HEK293 (cell line): ENCODE data around the gene SPINT2.

Experiments used
- BCL11B ChIP-seq: fragments of 450-650 bp; formaldehyde crosslinking; IDR thresholded peaks from 2 replicates; pipeline ENCODE4 v1.5.1; 2016; ENCODE audit warnings: low read depth, missing biosample characterization, missing genetic modification characterization
- EGR2 ChIP-seq: fragments of 450-650 bp; formaldehyde crosslinking; IDR thresholded peaks from 2 replicates; pipeline ENCODE4 v1.5.1; 2016; ENCODE audit warnings: low read depth, missing biosample characterization, missing genetic modification characterization
- FEZF1 ChIP-seq: fragments of 450-650 bp; formaldehyde crosslinking; IDR thresholded peaks from 2 replicates; pipeline ENCODE4 v1.5.1; 2016; ENCODE audit warnings: missing biosample characterization, missing genetic modification characterization
- GLI4 ChIP-seq: fragments of 450-650 bp; formaldehyde crosslinking; IDR thresholded peaks from 2 replicates; pipeline ENCODE4 v1.5.1; 2016; ENCODE audit warnings: missing biosample characterization, missing genetic modification characterization
- GLIS1 ChIP-seq: fragments of 450-650 bp; formaldehyde crosslinking; IDR thresholded peaks from 2 replicates; pipeline ENCODE4 v1.5.1; 2016; ENCODE audit warnings: missing biosample characterization, missing genetic modification characterization
- IKZF3 ChIP-seq: fragments of 450-650 bp; IDR thresholded peaks from 2 replicates; pipeline ENCODE4 v1.5.0; 2018; ENCODE audit warnings: missing biosample characterization, mild to moderate bottlenecking, missing genetic modification characterization, moderate library complexity
- KLF10 ChIP-seq: fragments of 450-650 bp; IDR thresholded peaks from 2 replicates; pipeline ENCODE4 v1.5.1; 2018; ENCODE audit warnings: missing biosample characterization, mild to moderate bottlenecking, missing genetic modification characterization
- KLF7 ChIP-seq: fragments of 450-650 bp; formaldehyde crosslinking; IDR thresholded peaks from 2 replicates; pipeline ENCODE4 v1.5.1; 2016; ENCODE audit warnings: missing biosample characterization, missing genetic modification characterization, borderline replicate concordance
- MEIS1 ChIP-seq: sonication (generic); formaldehyde crosslinking; IDR thresholded peaks from 2 replicates; pipeline ENCODE4 v1.8.1; 2022; ENCODE audit warnings: missing genetic modification reagents, mild to moderate bottlenecking, borderline replicate concordance
- MYNN ChIP-seq: fragments of 450-650 bp; formaldehyde crosslinking; IDR thresholded peaks from 2 replicates; pipeline ENCODE4 v1.5.1; 2016; ENCODE audit warnings: missing biosample characterization, missing genetic modification characterization, borderline replicate concordance
- MZF1 ChIP-seq: fragments of 450-650 bp; formaldehyde crosslinking; IDR thresholded peaks from 2 replicates; pipeline ENCODE4 v1.5.1; 2017; ENCODE audit warnings: missing biosample characterization, missing genetic modification characterization, borderline replicate concordance
- REPIN1 ChIP-seq: fragments of 450-650 bp; formaldehyde crosslinking; IDR thresholded peaks from 2 replicates; pipeline ENCODE4 v1.5.1; 2017; ENCODE audit warnings: missing biosample characterization, missing genetic modification characterization, low read depth
- SCRT1 ChIP-seq: fragments of 450-650 bp; formaldehyde crosslinking; IDR thresholded peaks from 2 replicates; pipeline ENCODE4 v1.5.1; 2016; ENCODE audit warnings: missing biosample characterization, missing genetic modification characterization, borderline replicate concordance
- ZBTB21 ChIP-seq: fragments of 450-650 bp; formaldehyde crosslinking; IDR thresholded peaks from 2 replicates; pipeline ENCODE4 v1.5.1; 2017; ENCODE audit warnings: missing biosample characterization, missing genetic modification characterization
- ZNF114 ChIP-seq: fragments of 450-650 bp; formaldehyde crosslinking; IDR thresholded peaks from 2 replicates; pipeline ENCODE4 v1.5.0; 2017; ENCODE audit warnings: missing biosample characterization, missing genetic modification characterization
- ZNF133 ChIP-seq: fragments of 450-650 bp; formaldehyde crosslinking; IDR thresholded peaks from 2 replicates; pipeline ENCODE4 v1.5.1; 2016; ENCODE audit warnings: missing biosample characterization, missing genetic modification characterization
- ZNF155 ChIP-seq: fragments of 450-650 bp; formaldehyde crosslinking; IDR thresholded peaks from 2 replicates; pipeline ENCODE4 v1.5.1; 2016; ENCODE audit warnings: missing biosample characterization, missing genetic modification characterization
- ZNF16 ChIP-seq: fragments of 450-650 bp; formaldehyde crosslinking; IDR thresholded peaks from 2 replicates; pipeline ENCODE4 v1.5.1; 2016; ENCODE audit warnings: low read depth, missing biosample characterization, missing genetic modification characterization
- ZNF169 ChIP-seq: fragments of 450-650 bp; formaldehyde crosslinking; IDR thresholded peaks from 2 replicates; pipeline ENCODE4 v1.5.1; 2016; ENCODE audit warnings: missing biosample characterization, missing genetic modification characterization
- ZNF19 ChIP-seq: fragments of 450-650 bp; formaldehyde crosslinking; IDR thresholded peaks from 2 replicates; pipeline ENCODE4; 2016; ENCODE audit warnings: missing biosample characterization, missing genetic modification characterization, low read depth
- ZNF2 ChIP-seq: fragments of 450-650 bp; formaldehyde crosslinking; IDR thresholded peaks from 2 replicates; pipeline ENCODE4 v1.5.1; 2016; ENCODE audit warnings: missing biosample characterization, missing genetic modification characterization
- ZNF239 ChIP-seq: fragments of 450-650 bp; formaldehyde crosslinking; IDR thresholded peaks from 2 replicates; pipeline ENCODE4 v1.5.1; 2016; ENCODE audit warnings: missing biosample characterization, missing genetic modification characterization
- ZNF292 ChIP-seq: fragments of 450-650 bp; formaldehyde crosslinking; IDR thresholded peaks from 2 replicates; pipeline ENCODE4 v1.5.1; 2016; ENCODE audit warnings: low read depth, missing biosample characterization, missing genetic modification characterization, borderline replicate concordance
- ZNF324 ChIP-seq: fragments of 450-650 bp; formaldehyde crosslinking; IDR thresholded peaks from 2 replicates; pipeline ENCODE4 v1.5.1; 2016; ENCODE audit warnings: missing biosample characterization, missing genetic modification characterization
- ZNF335 ChIP-seq: fragments of 450-650 bp; formaldehyde crosslinking; conservative IDR thresholded peaks from 2 replicates; pipeline ENCODE4 v1.5.1; 2016; ENCODE audit warnings: missing biosample characterization, missing genetic modification characterization
- ZNF366 ChIP-seq: fragments of 450-650 bp; formaldehyde crosslinking; conservative IDR thresholded peaks from 2 replicates; pipeline ENCODE4 v1.5.1; 2016; ENCODE audit warnings: missing biosample characterization, missing genetic modification characterization
- ZNF394 ChIP-seq: fragments of 450-650 bp; formaldehyde crosslinking; IDR thresholded peaks from 2 replicates; pipeline ENCODE4 v1.5.1; 2016; ENCODE audit warnings: missing biosample characterization, missing genetic modification characterization, mild to moderate bottlenecking, moderate library complexity, borderline replicate concordance
- ZNF433 ChIP-seq: fragments of 450-650 bp; formaldehyde crosslinking; IDR thresholded peaks from 2 replicates; pipeline ENCODE4 v1.5.1; 2016; ENCODE audit warnings: missing biosample characterization, missing genetic modification characterization, low read depth
- ZNF521 ChIP-seq: fragments of 450-650 bp; formaldehyde crosslinking; IDR thresholded peaks from 2 replicates; pipeline ENCODE4 v1.5.1; 2017; ENCODE audit warnings: missing biosample characterization, mild to moderate bottlenecking, missing genetic modification characterization
- ZNF585B ChIP-seq: fragments of 450-650 bp; formaldehyde crosslinking; IDR thresholded peaks from 2 replicates; pipeline ENCODE4 v1.5.1; 2016; ENCODE audit warnings: missing biosample characterization, missing genetic modification characterization
- ZNF624 ChIP-seq: fragments of 450-650 bp; formaldehyde crosslinking; IDR thresholded peaks from 2 replicates; pipeline ENCODE4 v1.5.1; 2017; ENCODE audit warnings: missing biosample characterization, missing genetic modification characterization
- ZNF654 ChIP-seq: fragments of 450-650 bp; formaldehyde crosslinking; IDR thresholded peaks from 2 replicates; pipeline ENCODE4 v1.5.1; 2016; ENCODE audit warnings: low read depth, missing biosample characterization, missing genetic modification characterization
- ZNF660 ChIP-seq: fragments of 450-650 bp; IDR thresholded peaks from 2 replicates; pipeline ENCODE4 v1.5.1; 2018; ENCODE audit warnings: missing biosample characterization, mild to moderate bottlenecking, missing genetic modification characterization
- ZNF664 ChIP-seq: fragments of 450-650 bp; formaldehyde crosslinking; IDR thresholded peaks from 2 replicates; pipeline ENCODE4 v1.5.1; 2016; ENCODE audit warnings: missing biosample characterization, missing genetic modification characterization
- ZNF677 ChIP-seq: fragments of 450-650 bp; IDR thresholded peaks from 2 replicates; pipeline ENCODE4 v1.5.0; 2018; ENCODE audit warnings: missing biosample characterization, mild to moderate bottlenecking, missing genetic modification characterization, moderate library complexity
- ZXDB ChIP-seq: fragments of 450-650 bp; formaldehyde crosslinking; IDR thresholded peaks from 2 replicates; pipeline ENCODE4 v1.5.1; 2016; ENCODE audit warnings: missing biosample characterization, missing genetic modification characterization
- TF ChIP-seq, protein P1 (sequence below): fragments of 450-650 bp; formaldehyde crosslinking; IDR thresholded peaks from 2 replicates; pipeline ENCODE4 v1.5.1; 2016; ENCODE audit warnings: missing biosample characterization, missing genetic modification characterization
- TF ChIP-seq, protein P2 (sequence below): fragments of 450-650 bp; formaldehyde crosslinking; IDR thresholded peaks from 2 replicates; pipeline ENCODE4 v1.5.1; 2016; ENCODE audit warnings: missing biosample characterization, missing genetic modification characterization
- TF ChIP-seq, protein P3 (sequence below): fragments of 450-650 bp; formaldehyde crosslinking; IDR thresholded peaks from 2 replicates; pipeline ENCODE4 v1.5.1; 2017; ENCODE audit warnings: missing biosample characterization, mild to moderate bottlenecking, missing genetic modification characterization, moderate library complexity
- TF ChIP-seq, protein P4 (sequence below): fragments of 450-650 bp; formaldehyde crosslinking; IDR thresholded peaks from 2 replicates; pipeline ENCODE4 v1.5.1; 2016; ENCODE audit warnings: missing biosample characterization, missing genetic modification characterization, low read depth

Gene SPINT2

DNA sequence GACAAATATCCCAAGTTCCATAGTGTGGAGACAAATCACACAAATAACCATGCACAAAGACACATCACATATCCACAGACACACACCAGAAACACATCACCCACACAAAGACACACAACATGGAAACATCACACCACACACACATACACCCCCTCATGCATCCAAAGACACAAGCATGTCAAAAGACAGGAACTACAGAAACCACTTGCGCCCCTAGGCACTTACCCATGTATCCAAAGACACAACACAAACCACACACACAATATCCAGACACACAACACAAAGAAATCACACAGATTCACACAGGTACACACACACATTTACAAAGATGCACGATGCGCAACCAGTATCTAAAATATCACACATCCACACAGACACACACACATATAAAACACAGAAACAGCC lies 41.3 kb upstream of the SPINT2 start (continued):
- TF ChIP-seq, protein P1, sequence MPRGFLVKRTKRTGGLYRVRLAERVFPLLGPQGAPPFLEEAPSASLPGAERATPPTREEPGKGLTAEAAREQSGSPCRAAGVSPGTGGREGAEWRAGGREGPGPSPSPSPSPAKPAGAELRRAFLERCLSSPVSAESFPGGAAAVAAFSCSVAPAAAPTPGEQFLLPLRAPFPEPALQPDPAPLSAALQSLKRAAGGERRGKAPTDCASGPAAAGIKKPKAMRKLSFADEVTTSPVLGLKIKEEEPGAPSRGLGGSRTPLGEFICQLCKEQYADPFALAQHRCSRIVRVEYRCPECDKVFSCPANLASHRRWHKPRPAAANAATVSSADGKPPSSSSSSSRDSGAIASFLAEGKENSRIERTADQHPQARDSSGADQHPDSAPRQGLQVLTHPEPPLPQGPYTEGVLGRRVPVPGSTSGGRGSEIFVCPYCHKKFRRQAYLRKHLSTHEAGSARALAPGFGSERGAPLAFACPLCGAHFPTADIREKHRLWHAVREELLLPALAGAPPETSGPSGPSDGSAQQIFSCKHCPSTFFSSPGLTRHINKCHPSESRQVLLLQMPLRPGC (tag by site-specific recombination): no peak; the same call in 1 of the 2 replicates
- TF ChIP-seq ZNF239 (tag by site-specific recombination) (no peak), KLF10 (no peak), ZNF16 (no peak), ZNF2 (peak; percentile 88; the same call in 1 of the 2 replicates), BCL11B (tag by site-specific recombination) (peak; percentile 61; the same call in 1 of the 2 replicates), ZNF335 (tag by site-specific recombination) (no peak), ZNF114 (tag by site-specific recombination) (no peak), KLF7 (tag by site-specific recombination) (no peak), ZNF19 (tag by site-specific recombination) (no peak), MYNN (no peak), EGR2 (tag by site-specific recombination) (peak; percentile 78), ZNF660 (no peak), ZNF292 (tag by site-specific recombination) (no peak), MEIS1 (no peak), MZF1 (tag by site-specific recombination) (no peak), ZNF155 (no peak), FEZF1 (tag by site-specific recombination) (no peak), ZNF677 (no peak), GLIS1 (tag by site-specific recombination) (no peak; the same call in 1 of the 2 replicates), IKZF3 (tag by site-specific recombination) (no peak), ZNF585B (tag by site-specific recombination) (no peak), ZBTB21 (tag by site-specific recombination) (peak; percentile 43), ZNF624 (tag by site-specific recombination) (no peak), ZNF366 (tag by site-specific recombination) (no peak), ZNF324 (tag by site-specific recombination) (no peak), ZNF521 (0 out of 2 replicates have a peak, but pooled peaks have one; percentile 44), ZNF433 (tag by site-specific recombination) (no peak), ZNF133 (tag by site-specific recombination) (no peak), ZNF664 (tag by site-specific recombination) (no peak), ZNF654 (tag by site-specific recombination) (no peak), SCRT1 (tag by site-specific recombination) (peak; percentile 75; the same call in 1 of the 2 replicates), ZXDB (tag by site-specific recombination) (no peak), ZNF169 (tag by site-specific recombination) (no peak; the same call in 1 of the 2 replicates), ZNF394 (tag by site-specific recombination) (no peak), GLI4 (no peak), REPIN1 (no peak)
- TF ChIP-seq, protein P2, sequence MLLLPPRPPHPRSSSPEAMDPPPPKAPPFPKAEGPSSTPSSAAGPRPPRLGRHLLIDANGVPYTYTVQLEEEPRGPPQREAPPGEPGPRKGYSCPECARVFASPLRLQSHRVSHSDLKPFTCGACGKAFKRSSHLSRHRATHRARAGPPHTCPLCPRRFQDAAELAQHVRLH: peak; percentile 71; the same call in 1 of the 2 replicates
- TF ChIP-seq, protein P3, sequence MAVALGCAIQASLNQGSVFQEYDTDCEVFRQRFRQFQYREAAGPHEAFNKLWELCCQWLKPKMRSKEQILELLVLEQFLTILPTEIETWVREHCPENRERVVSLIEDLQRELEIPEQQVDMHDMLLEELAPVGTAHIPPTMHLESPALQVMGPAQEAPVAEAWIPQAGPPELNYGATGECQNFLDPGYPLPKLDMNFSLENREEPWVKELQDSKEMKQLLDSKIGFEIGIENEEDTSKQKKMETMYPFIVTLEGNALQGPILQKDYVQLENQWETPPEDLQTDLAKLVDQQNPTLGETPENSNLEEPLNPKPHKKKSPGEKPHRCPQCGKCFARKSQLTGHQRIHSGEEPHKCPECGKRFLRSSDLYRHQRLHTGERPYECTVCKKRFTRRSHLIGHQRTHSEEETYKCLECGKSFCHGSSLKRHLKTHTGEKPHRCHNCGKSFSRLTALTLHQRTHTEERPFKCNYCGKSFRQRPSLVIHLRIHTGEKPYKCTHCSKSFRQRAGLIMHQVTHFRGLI (tag by site-specific recombination): no peak
- TF ChIP-seq, protein P4, sequence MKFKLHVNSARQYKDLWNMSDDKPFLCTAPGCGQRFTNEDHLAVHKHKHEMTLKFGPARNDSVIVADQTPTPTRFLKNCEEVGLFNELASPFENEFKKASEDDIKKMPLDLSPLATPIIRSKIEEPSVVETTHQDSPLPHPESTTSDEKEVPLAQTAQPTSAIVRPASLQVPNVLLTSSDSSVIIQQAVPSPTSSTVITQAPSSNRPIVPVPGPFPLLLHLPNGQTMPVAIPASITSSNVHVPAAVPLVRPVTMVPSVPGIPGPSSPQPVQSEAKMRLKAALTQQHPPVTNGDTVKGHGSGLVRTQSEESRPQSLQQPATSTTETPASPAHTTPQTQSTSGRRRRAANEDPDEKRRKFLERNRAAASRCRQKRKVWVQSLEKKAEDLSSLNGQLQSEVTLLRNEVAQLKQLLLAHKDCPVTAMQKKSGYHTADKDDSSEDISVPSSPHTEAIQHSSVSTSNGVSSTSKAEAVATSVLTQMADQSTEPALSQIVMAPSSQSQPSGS (tag by site-specific recombination): no peak
